ENCODE measurements around the gene PSORS1C2.

Gene PSORS1C2

DNA sequence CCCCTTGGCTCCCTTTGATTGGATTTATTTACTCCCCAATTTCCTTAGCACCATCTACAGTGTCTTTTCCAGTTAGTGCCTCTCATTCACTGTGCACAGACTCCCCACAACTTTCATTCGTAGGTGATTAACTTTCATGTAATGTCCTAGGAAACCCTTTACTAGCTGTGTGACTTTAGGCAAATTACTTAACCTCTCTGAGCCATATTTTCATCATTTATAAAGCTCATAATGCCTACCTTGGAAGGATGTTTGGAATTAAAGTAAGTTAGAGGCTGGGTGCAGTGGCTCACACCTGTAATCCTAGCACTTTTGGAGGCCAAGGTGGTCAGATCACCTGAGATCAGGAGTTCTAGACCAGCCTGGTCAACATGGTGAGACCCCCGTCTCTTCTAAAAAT is 46.6 kb downstream of the PSORS1C2 start:
- in situ Hi-C loops (cut with MboI; ENCODE audit: low pct_unique_long_range_greater_than_20kb, low sequenced_read_pairs), result no loop called here
- DNase-seq, result no peak

GRCh38 chr6:31091680-31092079 is 47.2 kb downstream of the PSORS1C2 start:
- in situ Hi-C loops (cut with MboI; ENCODE audit: low pct_unique_long_range_greater_than_20kb, low sequenced_read_pairs), result no loop called here
- no peak for DNase-seq

DNA sequence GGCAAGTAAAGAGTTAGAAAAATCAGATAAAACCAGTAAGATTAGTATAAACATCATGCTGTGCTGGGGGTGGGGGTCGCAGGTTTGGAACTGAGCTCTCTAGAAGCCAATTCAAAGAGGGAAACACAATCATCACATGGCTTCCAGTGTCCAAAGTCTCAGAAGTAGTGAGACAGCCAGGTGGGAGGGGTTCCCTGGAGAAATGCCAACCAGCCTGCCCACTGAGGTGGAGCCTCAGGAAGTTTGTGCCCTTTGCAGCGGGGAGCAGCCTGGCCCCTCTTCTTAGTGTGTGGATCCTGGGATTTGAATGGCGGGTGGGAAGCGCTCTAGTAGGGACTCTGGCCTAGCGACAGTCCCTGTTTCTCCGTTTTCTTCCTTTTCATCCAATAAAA is 47.9 kb downstream of the PSORS1C2 start:
- in situ Hi-C loops (cut with MboI; ENCODE audit: low pct_unique_long_range_greater_than_20kb, low sequenced_read_pairs), result no loop called here
- DNase-seq, result no peak

DNA sequence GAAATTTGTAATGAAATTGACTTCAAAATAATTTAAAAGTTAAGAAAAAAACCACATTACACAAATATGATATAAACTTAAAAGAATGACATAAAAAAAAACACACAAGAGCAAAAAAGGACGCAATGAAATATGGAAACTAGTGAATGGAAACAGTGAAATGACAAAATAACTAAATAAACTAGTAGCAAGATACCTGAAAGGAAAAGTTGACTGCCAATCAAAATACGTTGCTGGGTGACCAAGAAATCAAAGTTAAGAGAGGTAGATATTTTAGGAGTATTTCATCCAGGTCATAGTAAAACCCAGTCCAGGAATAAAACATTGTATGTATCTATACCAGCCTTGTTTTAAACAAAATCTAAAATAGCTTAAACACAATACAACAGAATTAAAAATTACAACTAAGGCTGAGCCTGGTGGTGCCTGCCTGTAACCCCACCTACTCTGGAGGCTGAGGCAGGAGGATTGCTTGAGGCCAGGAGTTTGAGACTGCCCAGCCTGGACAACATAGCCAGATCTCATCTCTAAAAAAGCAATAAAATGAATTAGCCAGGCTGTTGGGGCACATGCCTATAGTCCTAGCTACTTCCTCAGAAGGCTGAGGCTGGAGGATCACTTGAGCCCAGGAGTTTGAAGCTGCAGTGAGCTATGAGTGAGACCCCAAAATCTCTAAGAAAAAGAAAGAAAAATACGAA is 48.4 kb downstream of the PSORS1C2 start:
- DNase-seq, result no peak
- in situ Hi-C loops (cut with MboI; ENCODE audit: low pct_unique_long_range_greater_than_20kb, low sequenced_read_pairs), result no loop called here

All from KBM-7 (cell line).